Caco-2 (cell line): ENCODE measurements around the gene CRY2. TPM values are rescaled to one million over a fixed set of nuclear protein-coding genes. Genes with fewer than 3 reads are reported as not detected.

Experiments used
- BruUV-seq: library from RNA; stranded (reverse); fragments of 400-500 nt; replicated peaks from 2 replicates; lab custom pipeline; 2021; lab: Mats Ljungman, UMichigan
- CTCF ChIA-PET: fragments of 300-600 bp; sonication (Branson Sonifier 250); formaldehyde crosslinking; loops from one replicate; lab custom pipeline; 2022; ENCODE audit warnings: antibody characterized with exemption; lab: Charles Lee
- POLR2A ChIA-PET: fragments of 300-600 bp; sonication (Branson Sonifier 250); formaldehyde crosslinking; loops from one replicate; lab custom pipeline; 2022; ENCODE audit warnings: antibody characterized with exemption; lab: Charles Lee
- DNase-seq, 2 experiments: peaks; one replicate each; pipeline versions ENCODE4 v3.0.0 to v3.0.0-alpha.2; 2020 to 2022
- H3K27me3 ChIP-seq: replicated peaks from 2 replicates; pipeline ENCODE4 v1.6.0; 2011; ENCODE audit warnings: low read length; ENCODE audit not compliant: control insufficient read depth, insufficient read depth
- H3K36me3 ChIP-seq: 2 replicates; pipeline ENCODE4 v1.5.1; 2011; ENCODE audit warnings: low read length; ENCODE audit not compliant: control insufficient read depth, insufficient read depth
- H3K4me1 ChIP-seq: fragments of 250-450 bp; sonication (Bioruptor Pico); 2 replicates; pipeline ENCODE4 v1.5.1; 2020; ENCODE audit warnings: mild to moderate bottlenecking
- H3K4me3 ChIP-seq: 2 replicates; pipeline ENCODE4 v1.5.1; 2011; ENCODE audit warnings: low read depth, mild to moderate bottlenecking, control low read depth, low read length
- H3K9me3 ChIP-seq: fragments of 250-450 bp; sonication (Bioruptor Pico); 2 replicates; pipeline ENCODE4 v1.5.1; 2020; ENCODE audit warnings: mild to moderate bottlenecking, moderate library complexity
- H3K27ac Mint-ChIP-seq: one replicate; pipeline ENCODE4 v1.8.0; 2022; ENCODE audit warnings: mixed read lengths; ENCODE audit not compliant: unreplicated experiment
- H3K27me3 Mint-ChIP-seq: one replicate; pipeline ENCODE4 v1.8.0; 2022; ENCODE audit warnings: mixed read lengths; ENCODE audit not compliant: insufficient read depth, unreplicated experiment
- H3K36me3 Mint-ChIP-seq: one replicate; pipeline ENCODE4 v1.8.0; 2022; ENCODE audit warnings: mild to moderate bottlenecking, mixed read lengths; ENCODE audit not compliant: insufficient read depth, unreplicated experiment
- H3K4me1 Mint-ChIP-seq: one replicate; pipeline ENCODE4 v1.8.0; 2022; ENCODE audit warnings: low read depth, mixed read lengths; ENCODE audit not compliant: unreplicated experiment
- H3K4me3 Mint-ChIP-seq: one replicate; pipeline ENCODE4 v1.8.0; 2022; ENCODE audit warnings: mild to moderate bottlenecking, moderate library complexity, mixed read lengths; ENCODE audit not compliant: unreplicated experiment
- H3K9me3 Mint-ChIP-seq: one replicate; pipeline ENCODE4 v1.8.0; 2022; ENCODE audit warnings: mixed read lengths; ENCODE audit not compliant: unreplicated experiment
- intact Hi-C: fragments of 100-400 bp; cut with micrococcal nuclease; formaldehyde crosslinking; loops from one replicate; pipeline ENCODE4 v1.10.0; 2022; ENCODE audit not compliant: unreplicated experiment
- total RNA-seq: library from RNA; stranded (reverse); gene quantifications from 2 replicates; pipeline ENCODE4 v1.2.3, GENCODE V29; 2022
- TF ChIP-seq, protein P1 (sequence below), 2 experiments: fragments of 200-600 bp in 1 of 2; IDR thresholded peaks; 1 replicate in 1 of 2; 2 replicates in 1 of 2; pipeline versions ENCODE4 v1.5.1 to v1.8.0; 2011 to 2022; ENCODE audit warnings: antibody characterized with exemption in 1 of 2, control low read depth in 1 of 2, inconsistent platforms in 1 of 2, low read depth in 1 of 2, low read length in 1 of 2, mild to moderate bottlenecking in 1 of 2, moderate library complexity in 1 of 2; ENCODE audit not compliant: insufficient read depth in 1 of 2, severe bottlenecking in 1 of 2, unreplicated experiment in 1 of 2

CRY2 gene
- total RNA-seq, 1 experiment from 2014 or later: 28.5 TPM

DNA sequence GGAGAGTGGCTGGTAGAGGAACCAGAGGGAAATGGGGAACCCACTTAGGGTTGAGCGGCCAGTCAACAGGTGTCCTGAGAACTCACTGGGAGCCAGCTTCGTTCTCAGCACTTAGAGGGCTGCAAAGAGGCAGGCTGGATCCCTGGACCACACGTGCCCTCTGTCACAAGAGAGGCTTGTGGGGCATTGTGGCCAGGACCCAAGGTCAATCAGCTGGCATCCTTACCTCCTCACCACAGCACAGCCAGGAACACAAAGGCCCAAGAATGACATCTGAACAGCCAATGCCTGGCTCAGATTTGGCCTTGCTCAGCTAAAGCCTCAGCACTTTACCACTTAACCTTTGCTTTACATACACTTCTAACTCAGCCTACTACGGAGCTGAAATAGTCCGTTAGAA lies 45.6 kb downstream of the CRY2 start:
- no peaks in the 10 kb centered on the region for H3K9me3 Mint-ChIP-seq
- DNase-seq: no peak
- peaks cover 4% of the 10 kb centered on the region for H3K36me3 Mint-ChIP-seq
- no peak overlapping the region for H3K4me3 Mint-ChIP-seq
- no TSS peak for BruUV-seq
- H3K27me3 ChIP-seq: no peaks in the 10 kb centered on the region
- intact Hi-C loops: no loop called here
- H3K27ac Mint-ChIP-seq: no peak overlapping the region
- POLR2A ChIA-PET: no interaction called here
- no peaks in the 10 kb centered on the region for H3K9me3 ChIP-seq
- TF ChIP-seq, protein P1, sequence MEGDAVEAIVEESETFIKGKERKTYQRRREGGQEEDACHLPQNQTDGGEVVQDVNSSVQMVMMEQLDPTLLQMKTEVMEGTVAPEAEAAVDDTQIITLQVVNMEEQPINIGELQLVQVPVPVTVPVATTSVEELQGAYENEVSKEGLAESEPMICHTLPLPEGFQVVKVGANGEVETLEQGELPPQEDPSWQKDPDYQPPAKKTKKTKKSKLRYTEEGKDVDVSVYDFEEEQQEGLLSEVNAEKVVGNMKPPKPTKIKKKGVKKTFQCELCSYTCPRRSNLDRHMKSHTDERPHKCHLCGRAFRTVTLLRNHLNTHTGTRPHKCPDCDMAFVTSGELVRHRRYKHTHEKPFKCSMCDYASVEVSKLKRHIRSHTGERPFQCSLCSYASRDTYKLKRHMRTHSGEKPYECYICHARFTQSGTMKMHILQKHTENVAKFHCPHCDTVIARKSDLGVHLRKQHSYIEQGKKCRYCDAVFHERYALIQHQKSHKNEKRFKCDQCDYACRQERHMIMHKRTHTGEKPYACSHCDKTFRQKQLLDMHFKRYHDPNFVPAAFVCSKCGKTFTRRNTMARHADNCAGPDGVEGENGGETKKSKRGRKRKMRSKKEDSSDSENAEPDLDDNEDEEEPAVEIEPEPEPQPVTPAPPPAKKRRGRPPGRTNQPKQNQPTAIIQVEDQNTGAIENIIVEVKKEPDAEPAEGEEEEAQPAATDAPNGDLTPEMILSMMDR (IDR thresholded peaks at IDR 0.05; ENCODE audit: insufficient read depth in 1 of 2, low read depth in 1 of 2, low read length in 1 of 2, severe bottlenecking in 1 of 2, unreplicated experiment in 1 of 2): no peak
- H3K27me3 Mint-ChIP-seq: peaks cover 2% of the 10 kb centered on the region
- no peaks in the 10 kb centered on the region for H3K4me1 ChIP-seq
- no peak overlapping the region for H3K4me3 ChIP-seq
- CTCF ChIA-PET: interaction anchor here (0.5 kb wide), 1 partner anchor 148 kb away, joined by 3 read pairs; no protein-coding TSS in a partner anchor
- no peaks in the 10 kb centered on the region for H3K36me3 ChIP-seq
- peaks cover 6% of the 10 kb centered on the region for H3K4me1 Mint-ChIP-seq

DNA sequence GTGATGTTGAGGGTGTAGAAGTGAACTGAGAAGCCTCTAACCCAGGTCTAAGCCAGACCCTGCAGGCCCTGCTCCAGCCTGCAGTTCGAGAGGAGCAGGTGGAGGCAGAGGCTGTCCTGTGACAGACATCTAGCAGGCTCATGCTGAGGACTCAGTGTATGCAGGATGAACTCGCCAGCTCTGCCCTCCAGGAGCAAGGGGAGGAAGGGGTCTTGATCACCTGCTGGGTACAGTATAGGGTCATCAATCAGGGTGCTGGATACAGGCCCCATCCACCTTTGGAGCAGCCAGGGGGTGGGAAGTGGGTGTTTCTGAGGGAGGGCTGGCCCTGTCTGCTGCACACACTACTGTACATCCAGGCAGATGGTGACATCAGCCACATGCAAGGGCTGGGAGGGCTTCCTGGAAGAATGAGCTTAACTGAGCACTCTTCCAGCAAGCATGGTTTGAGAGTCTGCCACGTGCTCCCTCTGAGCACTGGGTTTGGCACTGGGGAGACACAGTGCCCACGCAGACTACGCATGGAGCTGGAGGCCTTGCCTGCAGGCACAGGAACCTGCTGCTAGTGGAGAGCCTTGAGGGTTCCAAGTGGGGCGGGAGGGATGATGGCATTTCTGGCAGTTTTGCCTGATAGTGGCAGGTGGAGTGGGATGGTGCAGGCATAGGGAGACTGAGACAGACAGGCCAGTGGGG lies 47.4 kb downstream of the CRY2 start:
- Mint-ChIP-seq H3K27ac (no peak overlapping the region), H3K9me3 (no peaks in the 10 kb centered on the region), H3K4me1 (peaks cover 6% of the 10 kb centered on the region), H3K4me3 (no peak overlapping the region), H3K27me3 (peaks cover 4% of the 10 kb centered on the region), H3K36me3 (peaks cover 4% of the 10 kb centered on the region)
- no peaks in the 10 kb centered on the region for H3K27me3 ChIP-seq
- TF ChIP-seq, protein P1 (IDR thresholded peaks at IDR 0.05; ENCODE audit: insufficient read depth in 1 of 2, low read depth in 1 of 2, low read length in 1 of 2, severe bottlenecking in 1 of 2, unreplicated experiment in 1 of 2): no peak
- CTCF ChIA-PET: no interaction called here
- no peak for DNase-seq
- intact Hi-C loops: no loop called here
- BruUV-seq: no TSS peak
- H3K9me3 ChIP-seq: no peaks in the 10 kb centered on the region
- no peak overlapping the region for H3K4me3 ChIP-seq
- H3K36me3 ChIP-seq: no peaks in the 10 kb centered on the region
- POLR2A ChIA-PET: no interaction called here
- peaks cover 7% of the 10 kb centered on the region for H3K4me1 ChIP-seq

DNA sequence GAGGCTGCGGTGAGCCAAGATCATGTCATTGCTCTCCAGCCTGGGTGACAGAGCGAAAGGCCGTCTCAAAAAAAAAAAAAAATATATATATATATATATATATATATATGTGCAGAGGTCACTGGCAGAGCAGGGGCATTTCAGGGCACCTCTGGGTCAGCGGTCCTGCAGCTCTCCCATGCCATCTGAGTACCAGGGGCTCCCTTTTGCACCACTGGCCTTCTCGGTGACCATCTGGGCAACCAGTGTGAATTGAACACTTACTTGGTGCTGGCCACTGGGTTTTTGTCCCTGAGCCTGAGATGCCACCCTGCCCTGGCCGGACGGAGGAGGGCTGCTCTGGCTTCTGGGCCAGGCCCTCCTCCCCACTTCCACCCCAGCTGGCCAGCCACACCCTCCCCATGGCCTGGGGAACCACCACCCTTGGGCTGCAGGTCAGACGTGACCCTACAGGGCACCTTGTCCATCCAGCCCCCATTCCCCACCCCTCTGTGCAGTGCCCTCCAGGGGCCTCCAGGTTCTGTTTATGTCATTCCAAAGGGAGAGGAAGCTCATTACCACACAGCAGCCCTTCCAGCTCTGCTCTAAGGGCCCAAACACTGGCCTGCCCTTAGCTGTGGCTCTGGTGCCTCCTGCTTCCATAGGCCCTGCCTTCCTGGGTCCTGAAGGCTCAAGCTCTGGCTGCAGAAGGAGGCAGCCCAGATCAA lies 48.4 kb downstream of the CRY2 start:
- peaks cover 12% of the 10 kb centered on the region for H3K4me1 Mint-ChIP-seq
- H3K27ac Mint-ChIP-seq: no peak overlapping the region
- Histone ChIP-seq H3K4me1 (peaks cover 10% of the 10 kb centered on the region), H3K4me3 (no peak overlapping the region), H3K9me3 (no peaks in the 10 kb centered on the region), H3K27me3 (no peaks in the 10 kb centered on the region), H3K36me3 (no peaks in the 10 kb centered on the region)
- POLR2A ChIA-PET: no interaction called here
- no peak for DNase-seq
- CTCF ChIA-PET: interaction anchor here (0.6 to 1.3 kb wide), 2 partner anchors 22 to 256 kb away, joined by 3 to 5 read pairs; partner anchors contain the start of gene PEX16
- no peaks in the 10 kb centered on the region for H3K9me3 Mint-ChIP-seq
- intact Hi-C loops: no loop called here
- peaks cover 4% of the 10 kb centered on the region for H3K27me3 Mint-ChIP-seq
- BruUV-seq: no TSS peak
- H3K4me3 Mint-ChIP-seq: no peak overlapping the region
- H3K36me3 Mint-ChIP-seq: peaks cover 4% of the 10 kb centered on the region
- TF ChIP-seq, protein P1 (IDR thresholded peaks at IDR 0.05; ENCODE audit: insufficient read depth in 1 of 2, low read depth in 1 of 2, low read length in 1 of 2, severe bottlenecking in 1 of 2, unreplicated experiment in 1 of 2): no peak
